ENCODE results near the gene WDR90. TPM values are rescaled to one million over a fixed set of nuclear protein-coding genes. Genes with fewer than 3 reads are reported as not detected.

The WDR90 gene
- total and polyA plus RNA-seq, 2 experiments from 2014 or later = 26.5 to 32.3 TPM

- no peaks in the 10 kb centered on the region for H3K27me3 ChIP-seq
- no peak for DNase-seq (ENCODE audit: low read depth in 1 of 2, low spot score in 1 of 2)
- TF ChIP-seq CTCF (IDR thresholded peaks at IDR 0.05; ENCODE audit: low read depth, low read length) = no peak
- H3K36me3 ChIP-seq = no peaks in the 10 kb centered on the region
- no peak overlapping the region for H3K27ac ChIP-seq
- no peaks in the 10 kb centered on the region for H3K9me3 ChIP-seq (ENCODE audit: low read depth)
- peak overlapping the region; percentile 66 for H3K4me3 ChIP-seq
- H3K4me1 ChIP-seq (ENCODE audit: low read depth) = peaks cover 12% of the 10 kb centered on the region
Measured at GRCh38 chr16:649631-650030, 466 bp downstream of the WDR90 start.

- peaks cover 12% of the 10 kb centered on the region for H3K4me1 ChIP-seq (ENCODE audit: low read depth)
- H3K27me3 ChIP-seq = no peaks in the 10 kb centered on the region
- H3K9me3 ChIP-seq (ENCODE audit: low read depth) = no peaks in the 10 kb centered on the region
- H3K4me3 ChIP-seq = no peak overlapping the region
- no peak overlapping the region for H3K27ac ChIP-seq
- H3K36me3 ChIP-seq = no peaks in the 10 kb centered on the region
- TF ChIP-seq CTCF (IDR thresholded peaks at IDR 0.05; ENCODE audit: low read depth, low read length) = no peak
- DNase-seq (ENCODE audit: low read depth in 1 of 2, low spot score in 1 of 2) = no peak
Measured at GRCh38 chr16:651844-652243, 2.7 kb downstream of the WDR90 start.

DNA sequence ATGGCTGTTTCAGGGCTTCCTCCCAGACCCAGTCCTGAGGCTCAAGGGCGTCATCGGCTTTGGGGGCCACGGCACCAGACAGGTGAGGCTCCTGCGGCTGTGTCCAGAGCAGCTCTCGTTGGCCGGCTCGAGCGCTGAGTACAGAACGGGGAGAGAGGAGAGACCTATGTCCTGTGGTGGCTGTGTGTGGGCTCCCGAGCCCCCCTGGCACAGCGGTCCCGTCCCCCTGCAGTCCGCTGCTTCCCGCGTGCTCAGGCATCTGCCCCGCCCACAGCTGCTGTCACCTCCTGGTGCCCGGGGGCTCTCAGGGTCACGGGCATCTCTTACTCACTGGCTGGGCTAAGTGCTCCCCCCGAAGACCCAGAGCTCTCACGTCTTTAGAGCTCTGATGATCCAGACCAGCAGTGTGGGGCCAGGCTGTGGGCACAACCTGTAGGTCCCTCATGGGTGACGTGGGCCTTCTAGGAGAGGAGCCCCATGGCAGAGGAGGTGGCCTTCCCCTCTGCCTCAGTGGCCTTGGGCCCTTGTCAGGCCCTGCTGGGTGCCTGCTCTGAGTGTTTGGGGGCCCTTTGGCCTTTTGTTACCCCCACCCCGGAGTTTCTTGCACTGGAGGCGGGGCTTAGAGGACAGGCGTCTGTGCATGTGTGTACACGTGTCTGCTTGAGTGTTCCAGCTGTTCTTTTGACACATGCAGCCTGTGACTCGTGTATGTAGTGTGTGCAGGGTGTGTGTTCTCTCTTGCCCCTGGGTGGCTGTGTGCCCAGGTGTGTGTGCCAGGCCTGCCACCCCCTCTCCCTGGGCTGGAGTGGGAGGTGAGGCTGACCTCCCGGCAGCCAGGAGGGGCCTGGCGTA, 3.5 kb downstream of the WDR90 start:
- H3K36me3 ChIP-seq = no peaks in the 10 kb centered on the region
- no peak overlapping the region for H3K4me3 ChIP-seq
- no peaks in the 10 kb centered on the region for H3K9me3 ChIP-seq (ENCODE audit: low read depth)
- TF ChIP-seq CTCF (IDR thresholded peaks at IDR 0.05; ENCODE audit: low read depth, low read length) = no peak
- peaks cover 12% of the 10 kb centered on the region for H3K4me1 ChIP-seq (ENCODE audit: low read depth)
- no peaks in the 10 kb centered on the region for H3K27me3 ChIP-seq
- no peak for DNase-seq (ENCODE audit: low read depth in 1 of 2, low spot score in 1 of 2)
- H3K27ac ChIP-seq = no peak overlapping the region

- Histone ChIP-seq H3K4me1 (ENCODE audit: low read depth) (peaks cover 6% of the 10 kb centered on the region), H3K9me3 (ENCODE audit: low read depth) (no peaks in the 10 kb centered on the region), H3K27ac (no peak overlapping the region), H3K27me3 (no peaks in the 10 kb centered on the region), H3K36me3 (no peaks in the 10 kb centered on the region), H3K4me3 (no peak overlapping the region)
- no peak for DNase-seq (ENCODE audit: low read depth in 1 of 2, low spot score in 1 of 2)
- TF ChIP-seq CTCF (IDR thresholded peaks at IDR 0.05; ENCODE audit: low read depth, low read length) = no peak
Measured at GRCh38 chr16:654034-654433, 4.9 kb downstream of the WDR90 start.

DNA sequence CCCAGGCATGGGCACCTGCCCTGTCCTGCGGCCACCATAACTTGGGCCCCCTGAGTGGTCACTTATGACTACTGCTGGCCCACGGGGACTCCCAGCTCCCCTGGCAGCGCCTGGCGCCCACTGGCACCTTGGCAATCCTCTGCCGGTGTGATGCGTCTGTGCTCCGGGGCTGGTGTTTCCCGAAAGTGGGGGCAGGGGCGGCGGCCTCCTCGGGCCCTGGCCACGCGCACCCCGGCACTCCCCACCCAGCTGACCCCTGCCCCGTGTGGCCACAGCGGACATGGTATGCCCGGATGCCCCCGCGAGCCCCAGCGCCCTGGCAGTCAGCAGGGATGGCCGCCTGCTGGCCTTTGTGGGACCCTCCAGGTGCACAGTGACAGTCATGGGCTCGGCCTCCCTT, 8.3 kb downstream of the WDR90 start:
- Histone ChIP-seq H3K27me3 (no peaks in the 10 kb centered on the region), H3K4me3 (no peak overlapping the region), H3K9me3 (ENCODE audit: low read depth) (no peaks in the 10 kb centered on the region), H3K36me3 (no peaks in the 10 kb centered on the region), H3K4me1 (ENCODE audit: low read depth) (no peaks in the 10 kb centered on the region), H3K27ac (no peak overlapping the region)
- no peak for DNase-seq (ENCODE audit: low read depth in 1 of 2, low spot score in 1 of 2)
- no peak for TF ChIP-seq CTCF (IDR thresholded peaks at IDR 0.05; ENCODE audit: low read depth, low read length)

Data from cardiac muscle cell (in vitro differentiated cells and primary cell).